NB4 (cell line): ENCODE data around the gene SPECC1L.
"Not testable (repeated sequence)": the region's sequence is repeated elsewhere in the genome, so short reads cannot be mapped to it uniquely, and the experiment has no call there.

ENCODE experiments used
- POLR2A ChIP-seq: IDR thresholded peaks from 2 replicates; pipeline ENCODE4 v1.6.1; 2011; ENCODE audit warnings: mild to moderate bottlenecking; ENCODE audit not compliant: insufficient read length; ENCODE audit errors: extremely low read depth
- TF ChIP-seq, protein P1 (sequence below): IDR thresholded peaks from one replicate; pipeline ENCODE4 v1.5.1; 2012; ENCODE audit warnings: low read depth, low read length
- TF ChIP-seq, protein P2 (sequence below): IDR thresholded peaks from 2 replicates; pipeline ENCODE4 v1.6.1; 2011; ENCODE audit warnings: low read depth, low read length

DNA sequence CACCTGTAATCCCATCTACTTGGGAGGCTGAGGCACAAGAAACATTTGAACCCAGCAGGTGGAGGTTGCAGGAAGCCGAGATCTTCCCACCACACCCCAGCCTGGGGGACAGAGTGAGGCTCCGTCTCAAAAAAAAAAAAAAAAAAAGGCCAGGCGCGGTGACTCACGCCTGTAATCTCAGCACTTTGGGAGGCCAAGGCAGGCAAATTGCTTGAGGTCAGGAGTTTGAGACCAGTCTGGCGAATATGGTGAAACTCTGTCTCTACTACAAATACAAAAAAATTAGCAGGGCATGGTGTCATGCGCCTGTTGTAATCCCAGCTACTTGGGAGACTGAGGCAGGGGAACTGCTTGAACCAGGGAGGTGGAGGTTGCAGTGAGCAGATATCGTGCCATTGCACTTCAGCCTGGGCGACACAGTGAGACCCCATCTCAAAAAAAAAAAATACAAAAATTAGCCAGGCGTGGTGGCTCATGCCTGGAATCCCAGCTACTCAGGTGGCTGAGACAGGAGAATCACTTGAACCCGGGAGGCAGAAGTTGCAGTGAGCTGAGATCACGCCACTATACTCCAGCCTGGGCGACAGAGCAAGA is 32.4 kb upstream of the SPECC1L start:
- TF ChIP-seq, protein P1, sequence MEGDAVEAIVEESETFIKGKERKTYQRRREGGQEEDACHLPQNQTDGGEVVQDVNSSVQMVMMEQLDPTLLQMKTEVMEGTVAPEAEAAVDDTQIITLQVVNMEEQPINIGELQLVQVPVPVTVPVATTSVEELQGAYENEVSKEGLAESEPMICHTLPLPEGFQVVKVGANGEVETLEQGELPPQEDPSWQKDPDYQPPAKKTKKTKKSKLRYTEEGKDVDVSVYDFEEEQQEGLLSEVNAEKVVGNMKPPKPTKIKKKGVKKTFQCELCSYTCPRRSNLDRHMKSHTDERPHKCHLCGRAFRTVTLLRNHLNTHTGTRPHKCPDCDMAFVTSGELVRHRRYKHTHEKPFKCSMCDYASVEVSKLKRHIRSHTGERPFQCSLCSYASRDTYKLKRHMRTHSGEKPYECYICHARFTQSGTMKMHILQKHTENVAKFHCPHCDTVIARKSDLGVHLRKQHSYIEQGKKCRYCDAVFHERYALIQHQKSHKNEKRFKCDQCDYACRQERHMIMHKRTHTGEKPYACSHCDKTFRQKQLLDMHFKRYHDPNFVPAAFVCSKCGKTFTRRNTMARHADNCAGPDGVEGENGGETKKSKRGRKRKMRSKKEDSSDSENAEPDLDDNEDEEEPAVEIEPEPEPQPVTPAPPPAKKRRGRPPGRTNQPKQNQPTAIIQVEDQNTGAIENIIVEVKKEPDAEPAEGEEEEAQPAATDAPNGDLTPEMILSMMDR: not testable (repeated sequence)
- TF ChIP-seq, protein P2, sequence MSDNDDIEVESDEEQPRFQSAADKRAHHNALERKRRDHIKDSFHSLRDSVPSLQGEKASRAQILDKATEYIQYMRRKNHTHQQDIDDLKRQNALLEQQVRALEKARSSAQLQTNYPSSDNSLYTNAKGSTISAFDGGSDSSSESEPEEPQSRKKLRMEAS: not testable (repeated sequence)
- TF ChIP-seq POLR2A: not testable (repeated sequence)
